NT2/D1 (cell line): ENCODE data around the gene TRPM6.

ENCODE experiments used
- YY1 ChIP-seq: IDR thresholded peaks from 2 replicates; pipeline ENCODE4 v1.6.1; 2011; ENCODE audit not compliant: insufficient read length, insufficient read depth
- ZNF274 ChIP-seq: IDR thresholded peaks from 2 replicates; pipeline ENCODE4 v1.6.1; 2011; ENCODE audit warnings: mild to moderate bottlenecking, low read depth, low read length

DNA sequence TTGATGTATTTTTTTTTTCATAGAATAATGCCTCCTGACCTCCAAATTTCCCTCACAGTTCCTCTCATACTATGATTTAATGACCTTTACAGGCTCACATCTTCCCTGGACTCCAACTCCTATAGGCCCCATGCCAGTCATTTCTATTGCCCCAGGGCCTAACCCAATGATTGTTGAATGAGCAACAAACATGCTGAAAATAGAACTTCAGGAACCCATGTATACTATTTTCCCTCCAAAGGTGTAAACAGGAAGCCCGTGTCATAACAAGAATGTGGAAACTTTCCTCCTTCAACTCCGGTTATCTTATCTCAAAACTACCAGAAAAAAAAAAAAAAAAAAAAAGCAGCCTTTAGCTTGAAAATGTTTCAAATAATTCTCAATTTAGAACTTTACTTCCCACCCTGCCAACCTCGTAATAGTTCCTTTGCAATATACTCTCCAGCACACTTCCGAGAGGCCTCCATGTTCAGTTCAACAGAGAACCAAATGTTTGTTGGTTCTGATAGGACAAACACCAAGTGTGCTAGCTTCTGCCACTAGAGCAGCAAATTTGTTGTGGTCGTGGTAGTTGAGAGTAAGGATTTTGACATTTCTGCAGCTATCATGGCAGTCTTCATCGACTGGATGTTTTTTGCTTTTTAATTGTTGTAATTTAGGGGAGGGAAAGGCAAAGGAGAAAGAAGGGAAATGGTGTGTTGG lies 25.8 kb downstream of the TRPM6 start:
- no peak for TF ChIP-seq ZNF274
- TF ChIP-seq YY1 = no peak
